ENCODE measurements around the gene DCAF6.
A peak's percentile ranks its signal among the peaks of the same experiment; 100 is the strongest.
"Not testable (repeated sequence)": the region's sequence is repeated elsewhere in the genome, so short reads cannot be mapped to it uniquely, and the experiment has no call there.

The DCAF6 gene, protein sequence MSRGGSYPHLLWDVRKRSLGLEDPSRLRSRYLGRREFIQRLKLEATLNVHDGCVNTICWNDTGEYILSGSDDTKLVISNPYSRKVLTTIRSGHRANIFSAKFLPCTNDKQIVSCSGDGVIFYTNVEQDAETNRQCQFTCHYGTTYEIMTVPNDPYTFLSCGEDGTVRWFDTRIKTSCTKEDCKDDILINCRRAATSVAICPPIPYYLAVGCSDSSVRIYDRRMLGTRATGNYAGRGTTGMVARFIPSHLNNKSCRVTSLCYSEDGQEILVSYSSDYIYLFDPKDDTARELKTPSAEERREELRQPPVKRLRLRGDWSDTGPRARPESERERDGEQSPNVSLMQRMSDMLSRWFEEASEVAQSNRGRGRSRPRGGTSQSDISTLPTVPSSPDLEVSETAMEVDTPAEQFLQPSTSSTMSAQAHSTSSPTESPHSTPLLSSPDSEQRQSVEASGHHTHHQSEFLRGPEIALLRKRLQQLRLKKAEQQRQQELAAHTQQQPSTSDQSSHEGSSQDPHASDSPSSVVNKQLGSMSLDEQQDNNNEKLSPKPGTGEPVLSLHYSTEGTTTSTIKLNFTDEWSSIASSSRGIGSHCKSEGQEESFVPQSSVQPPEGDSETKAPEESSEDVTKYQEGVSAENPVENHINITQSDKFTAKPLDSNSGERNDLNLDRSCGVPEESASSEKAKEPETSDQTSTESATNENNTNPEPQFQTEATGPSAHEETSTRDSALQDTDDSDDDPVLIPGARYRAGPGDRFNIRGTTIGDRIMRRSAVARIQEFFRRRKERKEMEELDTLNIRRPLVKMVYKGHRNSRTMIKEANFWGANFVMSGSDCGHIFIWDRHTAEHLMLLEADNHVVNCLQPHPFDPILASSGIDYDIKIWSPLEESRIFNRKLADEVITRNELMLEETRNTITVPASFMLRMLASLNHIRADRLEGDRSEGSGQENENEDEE

DNA sequence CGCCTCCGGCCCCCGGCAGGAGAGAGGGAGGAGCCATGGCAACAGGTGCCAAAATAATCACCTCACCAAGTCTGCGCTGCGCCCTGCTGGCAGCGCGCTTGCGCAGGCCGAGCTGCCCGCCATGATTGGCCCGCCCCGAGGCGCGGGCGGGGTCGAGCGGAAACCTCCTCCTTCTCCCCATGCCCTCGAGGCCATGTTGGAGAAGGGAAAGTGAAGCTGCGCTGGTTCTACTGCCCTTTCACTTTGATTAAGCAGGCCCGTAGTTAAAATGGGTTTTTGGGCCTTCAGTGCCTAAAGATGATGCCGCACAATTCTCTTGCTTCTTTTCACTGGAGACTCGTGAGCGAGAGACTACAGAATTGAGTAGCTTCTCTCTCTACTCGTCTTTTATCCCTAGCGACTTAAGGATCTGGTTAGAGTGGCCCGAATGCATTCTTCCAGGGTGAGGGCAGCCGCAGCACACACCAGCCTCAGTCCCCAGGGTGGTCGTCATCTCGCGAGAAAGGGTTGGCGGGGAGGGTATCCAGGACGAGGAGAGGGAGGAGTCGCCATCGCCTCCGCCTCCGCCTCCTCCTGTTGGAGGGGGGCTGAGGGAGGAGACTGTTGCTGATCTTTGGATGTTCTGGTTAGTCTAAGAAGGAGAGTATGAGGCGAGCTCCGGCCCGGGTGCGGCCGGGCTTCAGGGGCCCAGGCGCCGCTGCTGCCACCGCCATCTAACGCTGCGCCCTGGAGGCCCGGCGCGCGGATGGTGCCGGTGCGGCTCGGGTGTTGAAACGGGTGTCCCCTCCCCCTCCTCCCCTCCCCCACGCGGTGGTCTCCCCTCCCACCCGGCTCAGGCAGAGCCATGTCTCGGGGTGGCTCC lies at the start of gene DCAF6:
Gene DCAF6, plus strand, starts transcription at position 616 of the 862 bp plus-strand sequence. Its CDS starts 229 bp downstream, at position 845.
- peaks cover 45% of the 10 kb centered on the region for H3K4me1 Mint-ChIP-seq (ENCODE audit: low read depth)
- H3K27me3 Mint-ChIP-seq, result no peaks in the 10 kb centered on the region
- H3K27ac Mint-ChIP-seq, result peak within 1 kb of the TSS; percentile 100
- peak within 1 kb of the TSS; percentile 90 for H3K4me3 Mint-ChIP-seq
- no peaks in the 10 kb centered on the region for H3K9me3 Mint-ChIP-seq
- H3K36me3 Mint-ChIP-seq (ENCODE audit: low read depth), result peaks cover 21% of the 10 kb centered on the region
- DNase-seq, result peak; percentile 95

DNA sequence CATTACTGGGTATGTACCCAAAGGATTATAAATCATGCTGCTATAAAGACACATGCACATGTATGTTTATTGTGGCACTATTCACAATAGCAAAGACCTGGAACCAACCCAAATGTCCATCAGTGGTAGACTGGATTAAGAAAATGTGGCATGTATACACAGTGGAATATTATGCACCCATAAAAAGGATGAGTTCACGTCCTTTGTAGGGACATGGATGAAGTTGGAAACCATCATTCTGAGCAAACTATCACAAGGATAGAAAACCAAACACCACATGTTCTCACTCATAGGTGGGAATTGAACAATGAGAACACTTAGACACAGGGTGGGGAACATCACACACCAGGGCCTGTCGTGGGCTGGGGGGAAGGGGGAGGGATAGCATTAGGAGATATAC lies 49.3 kb upstream of the DCAF6 start:
- H3K27ac Mint-ChIP-seq; H3K36me3 Mint-ChIP-seq (ENCODE audit: low read depth); H3K4me3 Mint-ChIP-seq; H3K27me3 Mint-ChIP-seq; DNase-seq; H3K4me1 Mint-ChIP-seq (ENCODE audit: low read depth); H3K9me3 Mint-ChIP-seq: not testable (repeated sequence)

DNA sequence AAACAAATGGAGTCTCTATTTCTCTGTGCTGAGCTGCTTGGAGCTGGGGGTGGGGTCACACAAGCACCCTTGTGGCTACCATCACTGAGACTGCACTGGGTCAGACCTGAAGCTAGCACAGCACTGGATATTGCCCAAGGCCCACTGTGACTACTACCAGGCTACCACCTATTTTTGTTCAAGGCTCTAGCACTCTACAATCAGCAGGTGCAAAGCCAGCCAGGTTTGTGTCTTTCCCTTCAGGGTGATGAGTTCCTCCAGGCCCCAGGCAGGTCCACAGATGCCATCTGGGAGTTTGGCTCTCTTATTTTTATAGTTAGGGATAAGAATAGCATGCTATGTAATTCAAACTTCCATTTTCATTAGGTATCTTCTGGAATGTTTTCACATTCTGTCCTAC lies 46.1 kb upstream of the DCAF6 start:
- H3K4me3 Mint-ChIP-seq, result no peak overlapping the region
- DNase-seq, result no peak
- H3K9me3 Mint-ChIP-seq, result peaks cover 2% of the 10 kb centered on the region
- H3K27ac Mint-ChIP-seq, result no peak overlapping the region
- no peaks in the 10 kb centered on the region for H3K27me3 Mint-ChIP-seq
- no peaks in the 10 kb centered on the region for H3K4me1 Mint-ChIP-seq (ENCODE audit: low read depth)
- no peaks in the 10 kb centered on the region for H3K36me3 Mint-ChIP-seq (ENCODE audit: low read depth)

DNA sequence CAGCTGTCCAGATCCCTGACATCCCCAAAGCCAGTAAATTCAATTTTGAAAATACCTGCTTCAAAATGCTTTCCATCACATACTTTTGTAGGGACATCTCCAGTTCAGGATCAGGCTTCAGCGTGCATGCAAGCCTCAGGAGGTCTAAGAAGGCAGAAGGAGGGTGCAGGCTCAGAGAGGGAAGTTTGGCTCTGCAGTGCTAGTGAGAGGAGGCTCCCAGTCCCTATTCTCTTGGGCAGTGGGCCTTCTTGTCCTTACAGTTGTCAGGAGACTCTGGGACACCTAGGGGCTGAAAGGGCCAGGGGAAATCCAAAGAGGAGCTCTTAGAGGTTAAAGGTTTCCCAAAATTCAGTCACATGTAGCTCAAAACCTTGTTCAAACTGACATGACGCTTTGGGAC lies 42.7 kb upstream of the DCAF6 start:
- no peaks in the 10 kb centered on the region for H3K27me3 Mint-ChIP-seq
- DNase-seq, result no peak
- H3K4me1 Mint-ChIP-seq (ENCODE audit: low read depth), result no peaks in the 10 kb centered on the region
- no peak overlapping the region for H3K4me3 Mint-ChIP-seq
- no peaks in the 10 kb centered on the region for H3K9me3 Mint-ChIP-seq
- H3K27ac Mint-ChIP-seq, result no peak overlapping the region
- H3K36me3 Mint-ChIP-seq (ENCODE audit: low read depth), result no peaks in the 10 kb centered on the region

DNA sequence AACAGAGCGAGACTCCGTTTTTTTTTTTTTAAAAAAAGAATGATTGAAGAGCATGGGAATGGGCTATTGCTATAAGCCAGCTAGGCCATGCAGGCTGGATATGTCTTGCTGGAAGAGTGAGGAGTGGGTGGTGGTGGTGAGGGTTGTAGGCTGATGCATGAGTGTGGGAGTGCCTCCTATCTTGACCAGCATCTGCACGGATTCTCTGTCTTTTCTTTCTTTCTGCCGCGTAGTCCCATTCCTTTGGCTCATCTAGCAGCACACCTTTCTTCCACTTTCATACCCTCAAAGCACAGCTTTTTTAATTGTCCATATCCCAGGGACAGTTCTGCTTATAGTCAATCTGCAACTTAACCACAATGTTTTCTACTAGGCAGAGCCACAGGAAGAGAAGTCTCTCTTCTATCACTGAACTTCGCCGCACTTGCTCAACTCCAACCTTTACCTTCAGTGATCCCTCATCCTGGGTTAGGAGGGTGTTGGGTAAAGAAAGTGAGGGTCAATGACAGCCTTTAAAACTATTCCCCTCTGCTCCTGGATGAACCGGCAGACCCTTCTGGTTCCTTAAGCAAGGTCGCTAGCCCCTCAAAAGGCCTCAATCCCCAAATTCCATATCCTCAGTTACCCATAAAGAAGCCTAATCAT lies 37.8 kb upstream of the DCAF6 start:
- no peak overlapping the region for H3K27ac Mint-ChIP-seq
- H3K27me3 Mint-ChIP-seq, result no peaks in the 10 kb centered on the region
- no peaks in the 10 kb centered on the region for H3K4me1 Mint-ChIP-seq (ENCODE audit: low read depth)
- no peak overlapping the region for H3K4me3 Mint-ChIP-seq
- H3K9me3 Mint-ChIP-seq, result no peaks in the 10 kb centered on the region
- H3K36me3 Mint-ChIP-seq (ENCODE audit: low read depth), result no peaks in the 10 kb centered on the region
- DNase-seq, result no peak

DNA sequence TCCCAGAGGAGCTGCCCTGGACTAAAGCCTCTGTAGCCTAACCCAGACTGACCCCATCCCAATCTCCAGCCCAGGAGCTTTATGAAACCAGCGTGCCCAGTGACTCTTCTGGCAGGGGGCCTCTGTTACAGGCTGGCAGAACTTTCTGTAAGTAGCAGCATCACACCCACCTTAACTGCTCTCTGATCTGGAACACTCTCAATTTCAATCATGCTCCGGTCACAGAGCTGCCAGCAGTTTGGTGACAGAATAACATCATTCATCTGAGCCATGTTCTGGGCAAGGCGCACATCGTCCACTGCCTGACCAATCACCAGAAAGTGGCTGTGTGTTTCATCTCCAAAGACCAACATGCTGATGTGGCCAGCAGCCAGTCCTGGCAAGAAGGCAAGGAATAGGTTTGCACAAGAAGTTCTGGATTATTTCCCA lies 37.2 kb upstream of the DCAF6 start:
- Mint-ChIP-seq H3K36me3 (ENCODE audit: low read depth) (no peaks in the 10 kb centered on the region), H3K9me3 (no peaks in the 10 kb centered on the region), H3K27ac (no peak overlapping the region), H3K4me3 (no peak overlapping the region), H3K27me3 (no peaks in the 10 kb centered on the region), H3K4me1 (ENCODE audit: low read depth) (no peaks in the 10 kb centered on the region)
- no peak for DNase-seq

DNA sequence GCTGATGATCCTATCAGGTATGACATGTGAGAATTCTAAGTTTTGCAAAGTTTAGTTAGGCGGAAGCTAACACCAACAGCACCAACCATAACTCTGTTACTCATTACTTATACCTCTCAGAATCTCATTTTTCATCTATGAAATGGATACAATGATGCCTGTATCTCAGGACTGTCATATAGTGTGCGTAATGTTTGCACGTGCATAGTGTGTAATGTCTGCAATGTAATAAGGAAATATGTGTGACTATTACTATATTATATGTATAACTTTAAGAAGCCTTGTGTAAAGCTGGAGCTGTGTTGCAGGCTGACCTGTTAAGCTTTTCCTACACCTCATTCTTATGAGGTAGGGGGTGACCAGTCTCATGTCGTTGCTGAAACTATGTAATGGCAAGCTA lies 35.6 kb upstream of the DCAF6 start:
- Mint-ChIP-seq H3K27ac (no peak overlapping the region), H3K27me3 (no peaks in the 10 kb centered on the region), H3K4me1 (ENCODE audit: low read depth) (no peaks in the 10 kb centered on the region), H3K36me3 (ENCODE audit: low read depth) (no peaks in the 10 kb centered on the region), H3K9me3 (no peaks in the 10 kb centered on the region), H3K4me3 (no peak overlapping the region)
- no peak for DNase-seq

DNA sequence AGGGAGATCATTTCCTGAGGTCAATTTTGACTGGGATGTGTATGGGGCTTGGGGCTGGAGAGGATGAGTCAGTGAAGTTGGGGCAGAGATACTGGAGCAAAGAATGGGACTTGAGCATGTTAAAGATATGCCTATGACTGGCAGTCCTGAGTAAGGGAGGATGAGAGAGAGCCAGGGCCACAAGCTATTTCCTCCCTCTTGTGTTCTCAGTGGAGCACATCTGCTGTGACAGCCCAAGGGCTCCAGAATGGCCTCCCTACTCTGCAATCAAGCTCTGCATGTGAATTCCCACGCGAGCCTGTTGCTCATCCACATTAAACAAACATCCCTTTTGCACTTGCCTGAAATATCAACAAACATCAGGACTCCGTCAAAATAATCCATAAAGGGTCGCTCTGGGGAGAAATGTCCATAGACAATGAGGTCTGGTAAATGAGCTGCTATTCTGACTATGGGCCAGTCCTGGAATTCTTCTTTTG lies 31.8 kb upstream of the DCAF6 start:
- H3K9me3 Mint-ChIP-seq, result no peaks in the 10 kb centered on the region
- H3K4me3 Mint-ChIP-seq, result no peak overlapping the region
- no peaks in the 10 kb centered on the region for H3K36me3 Mint-ChIP-seq (ENCODE audit: low read depth)
- H3K27me3 Mint-ChIP-seq, result peaks cover 3% of the 10 kb centered on the region
- DNase-seq, result no peak
- no peak overlapping the region for H3K27ac Mint-ChIP-seq
- H3K4me1 Mint-ChIP-seq (ENCODE audit: low read depth), result no peaks in the 10 kb centered on the region

DNA sequence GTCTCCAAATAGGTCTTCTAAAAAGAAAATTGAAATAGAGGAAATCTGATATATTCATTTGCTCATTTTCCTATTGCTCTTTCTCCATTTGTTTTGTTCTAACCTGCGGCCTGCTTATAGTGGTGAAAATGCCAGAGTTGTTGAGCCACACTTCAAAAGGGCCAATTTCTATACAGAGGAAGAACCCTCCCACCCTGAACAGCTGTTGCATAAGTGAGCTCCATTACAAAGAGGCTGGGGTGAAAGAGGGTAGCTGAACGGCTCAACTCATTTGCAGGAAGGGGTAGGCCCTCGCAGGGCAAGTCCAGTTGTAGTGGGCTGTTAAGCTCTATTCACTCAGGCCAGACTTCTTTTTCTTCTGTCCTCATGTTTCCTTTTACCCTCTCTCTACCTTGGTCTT lies 31.3 kb upstream of the DCAF6 start:
- Mint-ChIP-seq H3K27ac (no peak overlapping the region), H3K4me3 (no peak overlapping the region), H3K4me1 (ENCODE audit: low read depth) (no peaks in the 10 kb centered on the region), H3K36me3 (ENCODE audit: low read depth) (no peaks in the 10 kb centered on the region), H3K9me3 (peaks cover 4% of the 10 kb centered on the region), H3K27me3 (peaks cover 6% of the 10 kb centered on the region)
- DNase-seq, result no peak

DNA sequence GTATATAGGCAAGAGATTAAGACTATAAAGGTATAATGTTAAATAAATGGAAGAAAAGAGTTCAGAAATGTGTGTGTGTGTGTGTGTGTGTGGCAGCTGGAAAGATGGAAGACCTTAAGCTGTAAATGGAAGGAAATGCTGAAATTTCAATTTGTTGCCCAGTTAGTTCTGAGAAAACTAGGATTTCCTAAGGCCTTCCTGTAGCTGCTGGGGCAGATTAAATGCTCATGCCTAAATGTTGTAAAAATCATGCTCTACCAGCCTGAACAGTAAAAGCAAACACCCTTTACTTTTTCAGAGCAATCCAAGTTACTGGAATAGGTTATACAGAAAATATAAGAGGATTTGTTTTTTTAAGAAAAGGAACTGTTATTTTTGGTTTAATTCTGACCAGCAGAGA lies 30.8 kb upstream of the DCAF6 start:
- H3K4me1 Mint-ChIP-seq (ENCODE audit: low read depth), result no peaks in the 10 kb centered on the region
- H3K27ac Mint-ChIP-seq, result no peak overlapping the region
- no peak for DNase-seq
- no peak overlapping the region for H3K4me3 Mint-ChIP-seq
- H3K36me3 Mint-ChIP-seq (ENCODE audit: low read depth), result no peaks in the 10 kb centered on the region
- peaks cover 8% of the 10 kb centered on the region for H3K27me3 Mint-ChIP-seq
- peaks cover 6% of the 10 kb centered on the region for H3K9me3 Mint-ChIP-seq

DNA sequence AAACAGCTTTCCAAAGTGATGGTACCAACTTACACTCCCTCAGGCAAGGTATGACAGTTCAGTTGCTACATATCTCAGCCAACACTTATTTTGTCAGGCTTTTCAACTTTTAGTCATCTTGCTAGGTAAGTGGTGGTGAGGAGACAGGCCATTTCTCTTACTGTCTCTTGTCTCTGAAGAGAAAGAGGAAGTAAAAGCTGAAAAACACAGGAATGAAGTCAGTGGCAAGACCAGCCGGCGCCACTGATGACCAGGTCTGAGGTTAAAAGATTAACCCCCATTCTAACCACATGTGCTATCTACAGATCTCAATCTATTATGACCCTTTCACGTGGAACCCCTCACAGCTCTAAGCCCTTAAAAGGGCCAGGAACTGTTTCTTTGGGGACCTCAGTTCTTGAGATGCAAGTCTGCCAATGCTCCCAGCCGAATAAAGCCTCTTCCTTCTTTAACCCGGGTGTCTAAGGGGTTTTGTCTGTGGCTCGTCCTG lies 26.7 kb upstream of the DCAF6 start:
- peaks cover 6% of the 10 kb centered on the region for H3K9me3 Mint-ChIP-seq
- H3K36me3 Mint-ChIP-seq (ENCODE audit: low read depth), result peaks cover 2% of the 10 kb centered on the region
- H3K27me3 Mint-ChIP-seq, result peaks cover 8% of the 10 kb centered on the region
- DNase-seq, result no peak
- H3K4me3 Mint-ChIP-seq, result no peak overlapping the region
- H3K27ac Mint-ChIP-seq, result no peak overlapping the region
- no peaks in the 10 kb centered on the region for H3K4me1 Mint-ChIP-seq (ENCODE audit: low read depth)

DNA sequence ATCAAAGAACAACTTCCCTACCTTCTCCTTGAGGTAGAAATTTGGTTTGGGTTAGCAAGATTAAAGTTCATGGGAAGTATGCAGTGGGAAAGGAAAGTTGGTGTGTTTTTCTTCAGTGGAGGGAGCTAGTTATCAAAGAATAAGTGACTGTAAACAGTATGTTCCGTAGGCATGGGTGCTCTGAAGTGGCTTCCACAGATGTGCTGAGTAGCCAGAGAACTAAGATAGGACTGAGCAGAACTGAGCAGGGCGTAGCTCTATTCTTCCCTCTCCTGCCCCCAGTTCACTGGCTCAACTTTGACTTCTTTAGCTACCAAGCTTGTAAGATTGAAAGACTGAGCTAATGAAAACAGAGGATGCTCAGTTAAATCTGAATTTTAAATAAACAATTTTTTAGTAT lies 26.0 kb upstream of the DCAF6 start:
- peaks cover 6% of the 10 kb centered on the region for H3K9me3 Mint-ChIP-seq
- H3K4me3 Mint-ChIP-seq, result no peak overlapping the region
- H3K27me3 Mint-ChIP-seq, result peaks cover 8% of the 10 kb centered on the region
- H3K36me3 Mint-ChIP-seq (ENCODE audit: low read depth), result peaks cover 6% of the 10 kb centered on the region
- no peak for DNase-seq
- H3K4me1 Mint-ChIP-seq (ENCODE audit: low read depth), result no peaks in the 10 kb centered on the region
- H3K27ac Mint-ChIP-seq, result no peak overlapping the region

DNA sequence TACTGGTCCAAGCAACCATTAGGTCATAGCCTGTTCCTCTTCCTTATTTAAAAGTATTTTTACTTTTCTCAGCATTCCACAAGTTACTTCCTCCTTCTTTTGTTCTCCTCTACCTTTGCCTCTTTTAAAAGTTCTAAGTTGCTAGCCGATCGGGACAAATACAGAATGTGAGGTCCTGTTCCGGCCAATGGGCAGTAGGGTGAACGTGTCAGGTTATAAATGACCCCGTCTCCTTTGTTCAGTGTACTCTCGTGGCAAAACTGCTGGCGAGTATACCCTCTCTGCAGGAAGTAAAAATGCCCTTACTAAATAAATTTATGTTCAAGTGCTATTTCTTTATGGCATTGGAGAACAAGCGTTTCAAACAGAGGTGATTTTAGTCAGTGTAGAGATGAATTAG lies 25.1 kb upstream of the DCAF6 start:
- H3K27me3 Mint-ChIP-seq, result peaks cover 8% of the 10 kb centered on the region
- no peak overlapping the region for H3K27ac Mint-ChIP-seq
- H3K9me3 Mint-ChIP-seq, result peaks cover 6% of the 10 kb centered on the region
- H3K36me3 Mint-ChIP-seq (ENCODE audit: low read depth), result peaks cover 15% of the 10 kb centered on the region
- DNase-seq, result no peak
- H3K4me1 Mint-ChIP-seq (ENCODE audit: low read depth), result no peaks in the 10 kb centered on the region
- no peak overlapping the region for H3K4me3 Mint-ChIP-seq

DNA sequence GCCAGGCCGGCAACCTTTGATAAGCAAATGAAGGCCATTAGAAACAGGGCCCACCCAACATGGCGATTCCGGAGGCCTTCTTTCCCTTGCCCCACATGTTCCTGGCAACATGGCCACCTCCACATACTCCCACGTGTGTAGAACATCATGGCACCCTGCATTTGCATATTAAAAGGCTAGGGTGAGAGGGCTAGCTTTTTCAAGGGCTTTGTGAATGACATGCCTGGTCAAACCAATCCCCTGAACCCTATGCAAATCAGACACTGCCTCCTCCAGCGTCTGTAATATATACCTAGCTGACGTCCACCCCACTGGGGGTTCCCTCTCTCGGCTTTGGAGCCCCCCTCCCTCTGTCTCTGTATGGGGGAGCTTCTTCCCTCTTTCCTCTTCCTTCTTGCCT lies 24.2 kb upstream of the DCAF6 start:
- Mint-ChIP-seq H3K36me3 (ENCODE audit: low read depth) (peaks cover 23% of the 10 kb centered on the region), H3K27me3 (peaks cover 5% of the 10 kb centered on the region), H3K4me1 (ENCODE audit: low read depth) (no peaks in the 10 kb centered on the region), H3K4me3 (no peak overlapping the region), H3K9me3 (peaks cover 6% of the 10 kb centered on the region), H3K27ac (no peak overlapping the region)
- DNase-seq, result no peak
